HG03565 (cell line): Measurements from ENCODE around the gene TOMM7.

Source experiments
- ATAC-seq: cut with Tn5 transposase; IDR thresholded peaks from one replicate; pipeline ENCODE4 v1.9.1; 2021; ENCODE audit warnings: mild to moderate bottlenecking, moderate library complexity; ENCODE audit not compliant: unreplicated experiment

Gene TOMM7

DNA sequence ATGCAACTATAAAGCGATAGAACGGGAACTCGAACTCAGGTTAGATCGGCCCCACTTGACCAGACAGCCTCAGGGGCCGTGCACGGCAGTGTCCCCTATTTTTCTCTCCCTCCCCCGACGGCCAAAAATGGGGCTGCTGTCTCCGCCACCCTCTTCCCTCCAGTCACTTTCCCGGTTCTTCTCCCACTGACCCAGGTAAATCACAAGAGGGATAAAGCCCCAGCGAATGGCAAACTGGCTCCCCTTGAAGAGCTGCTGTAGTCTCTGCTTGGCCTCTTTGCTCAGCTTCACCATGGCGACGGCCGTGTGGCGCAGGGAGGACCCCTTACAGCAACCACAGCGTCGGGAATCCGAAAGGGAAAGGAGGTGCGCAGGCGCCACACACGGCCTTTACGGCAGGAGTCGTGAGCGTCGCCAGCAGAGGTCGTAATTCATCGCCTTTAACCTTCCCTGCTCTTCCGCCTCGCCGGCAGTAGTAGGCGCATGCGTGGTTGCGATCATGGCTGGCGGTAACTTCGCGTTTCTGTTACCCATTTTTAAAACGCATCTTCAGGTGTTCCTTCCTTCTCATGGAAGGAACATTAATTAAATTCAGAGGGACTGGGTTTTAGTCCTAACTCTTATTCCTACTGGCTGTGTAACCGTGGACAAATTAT is at the start of gene TOMM7:
TOMM7 (minus strand) TSS at position 364 of the 656 bp plus-strand sequence; CDS start at position 294, 70 bp downstream.
- ATAC-seq, result peak; percentile 80

DNA sequence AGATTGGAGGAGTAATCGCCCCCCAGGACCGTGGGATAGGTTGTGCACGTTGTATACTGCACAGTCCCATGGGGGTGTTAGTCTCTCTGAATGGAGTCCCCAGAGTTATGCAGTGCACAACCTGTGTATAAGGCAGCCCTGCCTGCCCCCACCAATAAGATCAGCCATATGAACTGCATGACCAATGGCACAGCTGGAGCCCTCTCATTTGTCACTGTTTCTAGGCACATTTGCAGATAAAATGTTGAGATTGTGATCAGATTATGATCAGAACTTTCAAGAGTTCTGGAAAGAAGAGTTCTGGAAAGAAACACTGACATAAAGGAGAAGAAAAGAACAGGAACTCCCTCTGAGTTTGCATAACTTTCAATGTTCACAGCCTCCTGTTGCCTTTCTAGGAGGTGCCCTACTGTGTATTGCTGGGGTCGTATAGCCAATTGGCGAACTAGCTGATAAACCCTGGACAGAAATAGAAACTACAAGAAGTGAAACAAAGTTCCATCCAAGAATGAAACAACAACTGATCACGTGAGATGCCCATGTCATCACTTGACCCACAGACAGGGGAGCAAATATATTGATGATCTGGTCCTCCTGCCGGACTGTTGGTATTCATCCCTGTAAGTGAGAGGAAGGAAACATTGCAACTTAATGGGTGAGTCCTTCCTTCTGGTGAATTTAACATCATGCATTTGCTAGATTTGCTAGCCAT is 49.6 kb upstream of the TOMM7 start:
- peak; percentile 96 for ATAC-seq

DNA sequence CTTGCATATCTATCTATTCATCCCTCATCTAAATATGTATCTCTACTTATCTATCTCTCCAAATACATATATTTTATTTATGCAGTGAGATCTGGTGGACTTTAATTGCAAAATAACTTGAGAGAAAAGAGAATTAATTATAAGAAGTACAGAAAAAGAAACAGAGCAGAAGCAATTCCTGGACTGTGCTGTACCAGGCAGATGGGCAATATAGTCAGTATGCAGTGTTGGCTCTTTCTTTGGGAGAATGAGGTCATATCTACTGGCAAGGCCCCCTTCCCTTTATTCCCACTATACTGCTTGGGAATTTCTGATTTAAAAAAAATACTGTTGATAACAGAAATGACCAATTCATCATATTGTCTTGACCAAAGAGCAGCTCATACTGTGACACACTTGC is 49.0 kb upstream of the TOMM7 start:
- ATAC-seq, result no peak

DNA sequence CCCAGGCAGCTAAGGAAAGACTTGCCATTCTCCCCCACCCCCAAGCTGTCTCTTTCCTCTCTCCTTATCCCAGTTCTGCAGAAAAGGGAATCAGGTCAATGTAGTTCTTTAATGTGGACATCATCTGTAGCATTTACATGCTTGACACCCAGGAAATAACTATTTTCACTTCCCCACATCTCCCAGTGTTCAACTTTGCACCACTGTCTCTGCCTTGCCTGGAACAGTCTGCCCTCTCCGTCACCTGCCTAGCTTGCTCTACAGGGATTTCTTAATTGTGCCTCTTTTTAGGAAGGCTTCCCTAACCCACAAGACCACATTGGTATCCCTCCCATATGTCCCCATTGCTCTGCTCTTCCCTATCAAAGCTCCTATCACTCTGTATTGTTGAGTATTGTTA is 45.9 kb upstream of the TOMM7 start:
- no peak for ATAC-seq

DNA sequence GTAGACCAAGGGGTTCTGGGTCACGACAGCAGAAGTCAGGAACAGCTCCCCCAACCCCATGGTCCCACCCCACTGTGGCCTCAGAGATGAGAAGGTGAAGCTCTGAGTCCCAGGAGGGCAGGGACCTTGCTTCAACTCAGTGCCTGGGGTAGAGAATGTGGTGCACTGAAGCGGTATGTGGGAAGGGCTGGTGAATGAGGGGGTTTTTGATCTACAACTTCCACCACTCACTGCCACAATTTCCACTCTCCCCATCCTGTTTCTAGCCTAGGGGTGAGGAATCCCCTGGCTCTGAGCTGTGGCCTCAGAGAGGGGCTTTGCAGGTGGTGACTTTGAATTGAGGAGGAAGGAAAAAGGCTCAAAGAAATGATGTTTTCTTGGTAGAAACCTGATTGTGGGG is 44.9 kb upstream of the TOMM7 start:
- ATAC-seq, result no peak

DNA sequence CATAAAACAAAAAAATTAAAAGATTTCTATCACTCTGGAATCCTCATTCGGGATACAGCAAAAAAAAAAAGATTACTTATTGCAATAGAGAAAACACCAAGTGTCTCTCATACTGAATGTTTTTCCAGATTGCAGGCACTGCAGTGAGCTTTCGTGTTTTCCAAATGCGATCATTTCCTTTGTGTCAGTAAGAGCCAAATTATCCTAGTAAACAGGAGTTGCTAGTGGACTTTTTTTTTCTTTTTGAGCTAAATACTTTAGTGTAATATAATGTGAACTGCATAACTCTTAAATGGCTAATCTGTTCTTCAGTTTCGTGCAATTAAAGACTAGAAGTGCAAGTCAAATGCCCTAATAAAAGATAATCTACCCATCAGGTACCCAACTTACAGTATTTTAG is 44.4 kb upstream of the TOMM7 start:
- no peak for ATAC-seq

DNA sequence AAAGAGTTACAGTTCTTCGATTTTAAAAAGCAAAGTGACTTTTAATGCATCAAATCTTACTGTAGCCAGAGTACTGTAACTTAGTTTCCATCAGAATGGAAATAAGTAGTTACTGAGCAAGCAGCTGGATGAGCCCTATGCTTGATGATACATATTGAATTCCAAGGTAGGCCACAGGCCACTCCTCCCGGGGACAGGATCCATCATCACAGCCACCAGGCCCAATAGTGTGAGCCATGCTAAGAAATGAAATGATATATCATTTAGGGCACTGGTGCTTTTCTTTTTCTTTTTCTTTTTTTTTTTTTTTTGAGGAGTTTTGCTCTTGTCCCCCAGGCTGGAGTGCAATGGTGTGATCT is 42.9 kb upstream of the TOMM7 start:
- ATAC-seq, result no peak

DNA sequence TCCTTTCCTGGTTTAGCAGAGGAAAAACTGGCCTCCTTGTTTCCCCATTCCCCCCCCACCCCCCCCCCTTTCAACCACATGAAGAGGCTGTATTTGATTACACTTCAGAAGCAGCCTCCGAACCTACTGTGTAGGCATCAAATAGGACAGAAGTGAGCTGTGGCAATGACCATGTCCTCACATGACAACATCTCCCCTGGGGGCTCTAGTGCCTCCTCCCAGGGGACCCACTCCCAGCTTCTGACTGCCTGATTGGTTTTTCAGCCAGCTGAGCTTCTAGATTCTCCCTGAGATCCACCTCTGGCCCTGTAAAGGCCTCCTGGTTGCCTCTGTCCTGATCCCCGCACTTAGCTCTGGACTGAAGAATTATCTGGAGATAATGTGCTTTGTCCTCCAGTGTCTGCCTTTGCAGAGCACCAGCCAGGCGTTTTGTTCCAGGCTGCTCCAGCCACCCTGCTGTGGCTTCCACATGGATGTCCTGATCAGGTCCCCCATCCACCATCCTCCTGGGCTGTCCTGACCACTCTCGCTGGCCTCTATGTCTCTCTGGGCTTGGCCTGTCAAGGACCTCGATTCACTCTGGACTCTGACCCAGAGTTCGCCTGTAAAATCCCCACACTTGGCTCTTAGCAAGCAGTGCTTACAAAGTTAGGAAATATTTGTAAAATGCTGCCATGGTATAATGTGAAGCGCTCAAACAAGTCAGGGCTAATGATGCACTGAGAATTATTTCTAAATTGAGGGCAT is 42.4 kb upstream of the TOMM7 start:
- ATAC-seq, result no peak

DNA sequence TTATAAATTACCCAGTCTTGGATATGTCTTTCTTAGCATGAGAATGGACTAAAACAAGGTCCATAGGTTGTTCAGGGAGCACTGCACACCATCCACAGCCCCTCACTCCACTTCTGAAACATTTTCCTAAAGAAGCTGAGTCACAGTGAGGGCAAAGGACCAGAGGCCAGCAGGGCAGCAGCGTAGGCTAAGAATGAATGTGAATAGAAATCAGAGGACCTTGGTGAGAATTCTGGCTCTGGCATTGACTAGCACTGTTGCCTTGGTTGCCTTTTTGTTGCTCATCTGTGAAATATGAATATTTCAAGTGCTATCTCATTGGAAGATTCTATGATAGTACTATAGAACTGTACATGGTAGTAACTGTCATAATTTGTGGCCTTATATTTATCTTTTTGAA is 41.7 kb upstream of the TOMM7 start:
- ATAC-seq, result no peak

DNA sequence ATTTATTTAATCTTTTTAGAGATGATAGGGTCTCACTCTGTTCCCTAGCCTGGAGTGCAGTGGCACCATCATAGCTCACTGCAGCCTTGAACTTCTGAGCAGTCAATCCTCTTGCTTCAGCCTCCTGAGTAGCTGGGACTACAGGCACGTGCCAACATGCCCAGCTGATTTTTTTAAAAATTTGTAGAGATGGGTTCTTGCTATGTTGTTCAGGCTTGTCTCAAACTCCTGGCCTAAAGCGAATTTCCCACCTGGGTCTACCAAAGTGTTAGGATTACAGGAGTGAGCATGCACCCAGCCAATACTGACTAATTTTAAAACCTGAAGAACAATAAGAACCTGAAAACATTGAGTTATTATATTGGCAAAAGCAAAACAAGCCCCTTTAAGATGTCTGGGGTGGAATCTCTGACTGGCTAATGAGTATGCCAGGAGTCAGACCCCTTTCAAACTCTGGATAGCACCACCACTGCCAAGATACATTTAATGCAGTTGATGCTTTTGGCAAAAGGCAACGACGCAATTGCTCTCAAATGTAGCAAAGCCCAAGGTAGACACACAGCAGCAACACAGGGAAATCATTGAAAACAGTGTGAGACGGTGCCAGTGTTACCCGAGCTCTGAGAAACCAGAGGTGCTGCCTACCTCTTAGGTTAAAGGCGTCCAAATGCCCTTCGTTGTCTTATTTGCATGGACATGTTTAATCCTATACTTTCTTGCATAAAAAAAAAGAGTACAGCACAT is 40.7 kb upstream of the TOMM7 start:
- ATAC-seq, result no peak

DNA sequence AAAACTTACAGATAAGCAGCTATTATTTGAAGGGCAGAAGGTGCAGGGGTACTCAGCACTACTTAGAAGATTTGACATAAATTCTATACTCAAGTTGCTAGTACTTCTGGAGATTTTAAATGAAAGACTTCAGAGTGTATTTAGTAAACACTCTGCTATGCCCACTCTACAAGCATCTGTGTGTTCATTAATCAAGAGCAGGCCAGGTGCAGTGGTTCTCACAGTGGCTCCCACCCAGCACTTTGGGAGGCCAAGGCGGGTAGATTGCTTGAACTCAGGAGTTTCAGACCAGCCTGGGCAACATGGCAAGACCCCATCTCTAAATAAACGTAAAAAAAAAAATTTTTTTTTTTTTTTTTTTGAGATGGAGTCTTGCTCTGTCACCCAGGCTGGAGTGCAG is 38.9 kb upstream of the TOMM7 start:
- ATAC-seq, result no peak

DNA sequence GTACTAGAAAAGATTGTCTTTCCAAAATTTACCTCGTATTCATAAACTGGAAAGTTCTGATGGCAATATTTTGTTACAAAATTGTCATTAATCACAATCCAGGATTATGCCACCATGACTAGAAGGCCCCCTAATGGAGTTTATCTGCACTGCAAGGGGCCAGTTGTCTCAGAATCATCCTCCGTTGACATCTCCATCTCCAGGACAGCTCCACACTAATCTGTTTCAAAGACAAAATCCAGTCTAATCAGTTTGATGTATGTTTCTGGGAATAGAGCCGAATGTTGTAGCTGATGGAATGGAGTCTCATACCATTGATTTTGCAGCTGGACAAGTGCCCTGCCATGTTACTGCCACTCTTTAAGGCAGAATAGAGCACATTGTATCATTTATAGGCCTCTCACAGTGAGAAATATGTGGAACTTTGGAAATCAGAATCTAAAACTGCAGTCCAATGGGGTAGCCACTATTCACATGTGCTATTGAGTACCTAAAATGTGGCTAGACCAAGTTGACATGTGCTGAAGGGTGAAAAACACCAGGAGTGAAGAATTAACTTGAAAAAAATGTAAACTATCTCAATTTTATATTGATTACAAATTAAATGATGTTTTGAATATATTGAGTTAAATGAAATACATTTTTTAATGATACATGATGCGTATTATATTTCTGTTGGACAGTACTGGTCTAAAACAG is 38.3 kb upstream of the TOMM7 start:
- ATAC-seq, result no peak

DNA sequence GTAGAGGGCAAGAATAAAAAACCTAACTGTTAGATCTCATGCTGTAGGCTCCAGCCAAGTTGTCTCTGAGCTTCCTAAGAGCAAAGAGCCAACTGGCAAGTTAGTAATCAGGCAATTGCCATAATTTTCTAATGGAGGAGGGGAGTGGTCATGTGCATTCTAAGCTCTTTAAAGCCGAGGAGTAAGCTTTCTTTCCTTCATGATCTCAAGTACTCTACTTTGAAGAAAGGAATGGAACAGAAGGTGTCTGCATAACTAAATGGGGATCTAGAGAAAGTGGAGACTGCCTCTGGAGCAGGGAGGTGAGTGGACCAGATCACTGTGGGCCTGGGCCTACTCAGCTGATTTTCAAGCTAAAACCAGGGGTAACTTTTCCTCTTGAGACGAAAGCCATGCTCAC is 37.7 kb upstream of the TOMM7 start:
- ATAC-seq, result no peak

DNA sequence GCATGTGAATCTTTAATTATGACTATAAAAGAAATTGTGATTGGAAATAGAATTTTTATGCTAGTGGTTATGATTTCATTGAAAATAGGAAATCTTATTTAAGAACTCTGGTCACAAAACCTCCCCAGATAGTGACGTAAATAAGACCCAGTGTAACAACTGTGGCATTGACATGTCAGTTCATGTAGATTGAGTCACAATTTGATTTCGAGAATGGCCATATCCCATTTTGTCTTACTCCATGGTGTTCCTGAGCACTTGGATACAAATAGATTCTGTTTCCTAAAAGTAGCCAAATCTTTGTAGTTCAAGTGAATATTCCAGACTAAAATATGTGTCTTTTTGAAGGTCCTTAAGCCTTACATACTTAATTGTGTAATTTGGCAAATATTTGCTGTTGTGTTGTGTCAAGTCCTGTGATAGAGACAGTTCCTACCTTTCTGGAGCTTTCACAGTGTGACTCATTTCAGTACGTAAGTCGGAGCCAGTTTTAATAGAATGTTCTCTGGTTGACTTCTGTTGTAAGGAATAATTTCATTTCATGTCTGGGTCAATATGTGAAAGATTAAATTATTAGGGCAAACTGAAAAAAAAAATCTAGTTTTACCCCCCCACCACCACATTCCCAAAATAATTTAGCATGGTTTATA is 37.1 kb upstream of the TOMM7 start:
- ATAC-seq, result no peak

DNA sequence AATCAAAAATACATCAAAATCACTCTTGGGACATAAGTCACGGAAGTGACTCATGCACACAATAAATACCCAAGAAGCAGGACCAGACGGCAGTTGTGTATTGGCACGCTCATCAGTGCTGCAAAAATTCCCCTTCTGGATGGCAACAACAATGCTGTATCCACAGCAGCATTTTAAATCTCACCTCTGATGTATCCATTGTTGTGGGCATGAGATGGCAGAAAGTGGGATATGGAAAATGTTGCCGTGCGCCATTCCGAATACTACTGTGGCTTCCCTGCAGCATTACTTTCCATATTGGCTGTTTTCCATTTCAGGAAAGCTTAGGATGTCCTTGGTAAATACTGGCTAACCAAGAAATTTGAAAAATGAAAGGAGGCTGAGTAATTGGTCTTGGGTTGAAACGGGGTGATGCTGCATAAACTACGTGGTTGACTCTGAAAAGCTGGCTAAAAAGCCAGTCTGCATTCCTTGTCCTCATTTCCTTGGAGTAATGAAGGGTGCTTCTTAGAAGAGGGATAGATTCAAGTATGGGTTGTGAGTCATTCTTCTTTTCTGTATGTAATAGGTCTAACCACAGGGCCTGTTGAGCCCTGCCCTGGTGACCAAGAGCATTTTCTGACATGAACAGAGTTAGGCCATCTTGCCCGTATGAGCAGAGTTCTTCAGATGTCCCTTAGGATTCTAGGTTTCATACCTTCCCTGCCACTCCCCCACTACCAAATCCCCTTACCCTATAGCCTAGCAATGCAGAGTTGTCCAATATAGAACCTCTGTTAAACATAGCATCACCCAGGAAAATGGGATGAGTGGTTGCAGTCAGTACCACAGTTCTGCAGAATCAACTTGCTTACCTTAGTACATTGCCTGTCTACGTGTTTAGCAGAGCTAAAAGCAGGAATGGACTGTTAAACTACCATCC is 36.3 kb upstream of the TOMM7 start:
- ATAC-seq, result no peak

DNA sequence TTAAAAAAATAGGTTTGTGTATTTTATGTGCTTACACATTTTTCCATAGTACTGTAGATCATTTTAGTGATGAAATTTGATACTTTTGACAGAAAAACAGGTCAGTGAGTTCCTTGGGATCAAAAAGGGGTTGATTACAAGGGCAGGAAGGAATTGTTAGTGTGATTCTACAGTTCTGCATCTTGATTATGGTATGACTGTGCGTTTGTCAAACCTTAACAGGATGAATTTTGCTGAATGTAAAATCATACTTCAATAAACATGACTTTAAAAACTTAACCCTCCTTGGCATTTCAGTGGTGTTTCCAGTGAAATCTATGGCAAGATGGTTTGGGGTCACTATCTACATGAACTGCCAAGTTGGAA is 35.6 kb upstream of the TOMM7 start:
- no peak for ATAC-seq

DNA sequence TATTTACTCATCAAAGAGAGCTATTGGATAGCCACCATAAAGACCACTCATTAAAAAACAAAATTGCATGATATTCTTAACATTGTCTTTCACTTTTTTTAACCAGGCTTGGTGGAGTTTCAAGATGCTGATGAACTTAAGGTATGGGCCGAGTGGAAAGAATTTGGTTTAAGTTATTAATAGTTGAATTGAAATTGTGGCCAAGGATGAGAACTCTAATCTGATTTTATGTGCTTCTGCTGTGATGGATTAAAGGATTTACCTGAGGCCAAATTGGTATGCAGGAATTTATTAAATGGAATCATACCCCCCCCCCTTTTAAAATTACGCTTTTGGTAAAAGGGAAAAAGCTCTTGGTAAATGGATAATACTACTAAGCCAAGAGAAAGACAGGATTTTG is 33.8 kb upstream of the TOMM7 start:
- no peak for ATAC-seq

DNA sequence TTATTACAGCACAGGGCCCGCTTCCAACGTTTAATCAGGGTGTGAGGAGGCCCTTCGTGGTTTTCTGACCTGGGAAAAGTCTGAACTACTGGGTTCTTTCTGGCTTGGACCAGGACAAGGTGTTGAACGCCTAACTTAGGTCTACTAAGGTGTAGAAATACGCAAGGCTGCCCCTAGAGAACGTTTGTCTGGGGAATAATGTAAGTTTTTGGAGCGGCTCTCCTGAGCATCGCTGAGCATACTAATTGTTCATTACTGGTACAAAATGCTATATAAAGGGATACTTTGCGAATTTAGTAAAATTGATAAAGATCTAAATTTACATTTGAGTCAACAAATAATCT is 32.4 kb upstream of the TOMM7 start:
- ATAC-seq, result no peak
